HepG2 (cell line): Measurements from ENCODE around the gene CASKIN1. TPM values are rescaled to one million over a fixed set of nuclear protein-coding genes. Genes with fewer than 3 reads are reported as not detected.
A peak's percentile ranks its signal among the peaks of the same experiment; 100 is the strongest.

Experiments
- HES4 ChIP-seq: sonication (generic); formaldehyde crosslinking; IDR thresholded peaks from 2 replicates; pipeline ENCODE4 v1.9.0; 2021; ENCODE audit warnings: mild to moderate bottlenecking, missing genetic modification reagents, borderline replicate concordance
- MIER3 ChIP-seq: IDR thresholded peaks from 2 replicates; pipeline ENCODE4 v1.6.1; 2016; ENCODE audit warnings: missing compliant biosample characterization, borderline replicate concordance
- MYC ChIP-seq: sonication (generic); formaldehyde crosslinking; IDR thresholded peaks from 2 replicates; pipeline ENCODE4 v1.9.0; 2021; ENCODE audit warnings: missing genetic modification reagents, borderline replicate concordance
- ZNF235 ChIP-seq: sonication (generic); formaldehyde crosslinking; IDR thresholded peaks from 2 replicates; pipeline ENCODE4 v1.8.1; 2023; ENCODE audit warnings: mild to moderate bottlenecking, missing genetic modification reagents, borderline replicate concordance
- ZNF3 ChIP-seq: IDR thresholded peaks from 2 replicates; pipeline ENCODE4 v1.7.0; 2017; ENCODE audit warnings: inconsistent platforms
- ZNF678 ChIP-seq: sonication (generic); formaldehyde crosslinking; IDR thresholded peaks from 2 replicates; pipeline ENCODE4 v1.4.0; 2020; ENCODE audit warnings: mild to moderate bottlenecking, missing genetic modification reagents
- polyA plus RNA-seq, 8 experiments: library from polyadenylated mRNA; depleted of rRNA in 3 of 8; stranded (reverse) in 7 of 8; unstranded in 1 of 8; fragments of >200 nt; fragmentation: Illumina TruSeq in 4 of 8; extraction: Trizol in 4 of 8; gene quantifications; 2 replicates each; pipeline versions ENCODE4 v1.2.1 to v1.2.3, GENCODE V29; 2011 to 2016; ENCODE audit warnings: low read depth in 4 of 8, missing spikeins in 1 of 8, mixed read lengths in 1 of 8; ENCODE audit not compliant: insufficient read depth in 1 of 8
- total RNA-seq, 5 experiments: library from RNA; depleted of rRNA; stranded (reverse); fragments of >200 nt; fragmentation: Illumina TruSeq; extraction: Trizol; gene quantifications; 2 replicates each; pipeline ENCODE4 v1.2.3, GENCODE V29; 2016; ENCODE audit warnings: low read depth in 1 of 5
- TF ChIP-seq, protein P1 (sequence below): sonication (generic); formaldehyde crosslinking; IDR thresholded peaks from 2 replicates; pipeline ENCODE4 v1.9.0; 2021; ENCODE audit warnings: missing genetic modification reagents, mild to moderate bottlenecking, borderline replicate concordance
- TF ChIP-seq, protein P2 (sequence below): fragments of 450-650 bp; IDR thresholded peaks from 2 replicates; pipeline ENCODE4 v1.6.1; 2016
- TF ChIP-seq, protein P3 (sequence below): fragments of 450-650 bp; IDR thresholded peaks from 2 replicates; pipeline ENCODE4 v1.6.1; 2017; ENCODE audit warnings: mild to moderate bottlenecking
- TF ChIP-seq, protein P4 (sequence below): sonication (generic); formaldehyde crosslinking; IDR thresholded peaks from 2 replicates; pipeline ENCODE4 v1.5.0; 2020; ENCODE audit warnings: mild to moderate bottlenecking, missing genetic modification reagents

Gene CASKIN1
- total and polyA plus RNA-seq, 2 of the 13 experiments (the other 11 are each of a cell fraction or from before 2014, with no cell fraction given), result 1.2 to 2.2 TPM

DNA sequence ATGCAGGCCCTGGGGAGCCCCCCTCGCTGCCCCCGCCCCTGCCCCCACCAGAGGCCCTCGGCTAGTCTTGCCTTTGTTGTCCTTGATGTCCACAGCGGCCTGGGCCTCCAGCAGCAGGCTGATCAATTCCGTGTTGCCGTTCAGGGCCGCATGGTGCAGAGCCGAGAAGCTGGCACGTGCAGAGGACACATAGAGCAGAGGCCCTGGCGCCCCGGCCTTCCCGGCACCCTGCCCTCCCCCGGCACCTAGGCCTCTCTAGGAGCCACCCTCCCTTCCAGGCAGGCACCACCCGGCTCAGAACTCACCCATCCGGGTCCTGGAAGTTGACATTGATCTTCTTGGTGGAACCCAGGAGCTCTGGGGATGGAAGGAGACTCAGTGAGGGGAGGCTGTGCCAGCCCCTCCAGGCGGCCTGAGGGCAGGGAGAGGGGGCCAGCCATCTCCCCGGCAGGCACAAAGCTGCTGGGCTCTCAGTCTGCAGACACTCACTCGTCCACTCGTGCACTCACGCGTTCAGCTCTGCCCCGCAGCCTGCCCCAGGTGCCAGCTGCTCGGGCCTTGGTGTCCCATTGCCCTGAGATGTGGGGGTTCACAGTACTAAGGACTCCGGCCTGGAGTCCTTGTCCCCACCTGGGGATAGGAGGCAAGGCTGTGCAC lies 6.3 kb downstream of the CASKIN1 start (continued):
- TF ChIP-seq, protein P1, sequence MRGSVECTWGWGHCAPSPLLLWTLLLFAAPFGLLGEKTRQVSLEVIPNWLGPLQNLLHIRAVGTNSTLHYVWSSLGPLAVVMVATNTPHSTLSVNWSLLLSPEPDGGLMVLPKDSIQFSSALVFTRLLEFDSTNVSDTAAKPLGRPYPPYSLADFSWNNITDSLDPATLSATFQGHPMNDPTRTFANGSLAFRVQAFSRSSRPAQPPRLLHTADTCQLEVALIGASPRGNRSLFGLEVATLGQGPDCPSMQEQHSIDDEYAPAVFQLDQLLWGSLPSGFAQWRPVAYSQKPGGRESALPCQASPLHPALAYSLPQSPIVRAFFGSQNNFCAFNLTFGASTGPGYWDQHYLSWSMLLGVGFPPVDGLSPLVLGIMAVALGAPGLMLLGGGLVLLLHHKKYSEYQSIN, result no peak
- TF ChIP-seq ZNF235 (no peak), ZNF3 (CRISPR knock-in tag) (no peak), MIER3 (CRISPR knock-in tag) (no peak), ZNF678 (peak; percentile 49; the same call in 1 of the 2 replicates), MYC (peak; percentile 67; the same call in 1 of the 2 replicates), HES4 (CRISPR knock-in tag) (0 out of 2 replicates have a peak, but pooled peaks have one; percentile 54)
- TF ChIP-seq, protein P2, sequence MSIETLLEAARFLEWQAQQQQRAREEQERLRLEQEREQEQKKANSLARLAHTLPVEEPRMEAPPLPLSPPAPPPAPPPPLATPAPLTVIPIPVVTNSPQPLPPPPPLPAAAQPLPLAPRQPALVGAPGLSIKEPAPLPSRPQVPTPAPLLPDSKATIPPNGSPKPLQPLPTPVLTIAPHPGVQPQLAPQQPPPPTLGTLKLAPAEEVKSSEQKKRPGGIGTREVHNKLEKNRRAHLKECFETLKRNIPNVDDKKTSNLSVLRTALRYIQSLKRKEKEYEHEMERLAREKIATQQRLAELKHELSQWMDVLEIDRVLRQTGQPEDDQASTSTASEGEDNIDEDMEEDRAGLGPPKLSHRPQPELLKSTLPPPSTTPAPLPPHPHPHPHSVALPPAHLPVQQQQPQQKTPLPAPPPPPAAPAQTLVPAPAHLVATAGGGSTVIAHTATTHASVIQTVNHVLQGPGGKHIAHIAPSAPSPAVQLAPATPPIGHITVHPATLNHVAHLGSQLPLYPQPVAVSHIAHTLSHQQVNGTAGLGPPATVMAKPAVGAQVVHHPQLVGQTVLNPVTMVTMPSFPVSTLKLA, result 0 out of 2 replicates have a peak, but pooled peaks have one; percentile 18
- TF ChIP-seq, protein P3, sequence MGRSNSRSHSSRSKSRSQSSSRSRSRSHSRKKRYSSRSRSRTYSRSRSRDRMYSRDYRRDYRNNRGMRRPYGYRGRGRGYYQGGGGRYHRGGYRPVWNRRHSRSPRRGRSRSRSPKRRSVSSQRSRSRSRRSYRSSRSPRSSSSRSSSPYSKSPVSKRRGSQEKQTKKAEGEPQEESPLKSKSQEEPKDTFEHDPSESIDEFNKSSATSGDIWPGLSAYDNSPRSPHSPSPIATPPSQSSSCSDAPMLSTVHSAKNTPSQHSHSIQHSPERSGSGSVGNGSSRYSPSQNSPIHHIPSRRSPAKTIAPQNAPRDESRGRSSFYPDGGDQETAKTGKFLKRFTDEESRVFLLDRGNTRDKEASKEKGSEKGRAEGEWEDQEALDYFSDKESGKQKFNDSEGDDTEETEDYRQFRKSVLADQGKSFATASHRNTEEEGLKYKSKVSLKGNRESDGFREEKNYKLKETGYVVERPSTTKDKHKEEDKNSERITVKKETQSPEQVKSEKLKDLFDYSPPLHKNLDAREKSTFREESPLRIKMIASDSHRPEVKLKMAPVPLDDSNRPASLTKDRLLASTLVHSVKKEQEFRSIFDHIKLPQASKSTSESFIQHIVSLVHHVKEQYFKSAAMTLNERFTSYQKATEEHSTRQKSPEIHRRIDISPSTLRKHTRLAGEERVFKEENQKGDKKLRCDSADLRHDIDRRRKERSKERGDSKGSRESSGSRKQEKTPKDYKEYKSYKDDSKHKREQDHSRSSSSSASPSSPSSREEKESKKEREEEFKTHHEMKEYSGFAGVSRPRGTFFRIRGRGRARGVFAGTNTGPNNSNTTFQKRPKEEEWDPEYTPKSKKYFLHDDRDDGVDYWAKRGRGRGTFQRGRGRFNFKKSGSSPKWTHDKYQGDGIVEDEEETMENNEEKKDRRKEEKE, result no peak
- TF ChIP-seq, protein P4, sequence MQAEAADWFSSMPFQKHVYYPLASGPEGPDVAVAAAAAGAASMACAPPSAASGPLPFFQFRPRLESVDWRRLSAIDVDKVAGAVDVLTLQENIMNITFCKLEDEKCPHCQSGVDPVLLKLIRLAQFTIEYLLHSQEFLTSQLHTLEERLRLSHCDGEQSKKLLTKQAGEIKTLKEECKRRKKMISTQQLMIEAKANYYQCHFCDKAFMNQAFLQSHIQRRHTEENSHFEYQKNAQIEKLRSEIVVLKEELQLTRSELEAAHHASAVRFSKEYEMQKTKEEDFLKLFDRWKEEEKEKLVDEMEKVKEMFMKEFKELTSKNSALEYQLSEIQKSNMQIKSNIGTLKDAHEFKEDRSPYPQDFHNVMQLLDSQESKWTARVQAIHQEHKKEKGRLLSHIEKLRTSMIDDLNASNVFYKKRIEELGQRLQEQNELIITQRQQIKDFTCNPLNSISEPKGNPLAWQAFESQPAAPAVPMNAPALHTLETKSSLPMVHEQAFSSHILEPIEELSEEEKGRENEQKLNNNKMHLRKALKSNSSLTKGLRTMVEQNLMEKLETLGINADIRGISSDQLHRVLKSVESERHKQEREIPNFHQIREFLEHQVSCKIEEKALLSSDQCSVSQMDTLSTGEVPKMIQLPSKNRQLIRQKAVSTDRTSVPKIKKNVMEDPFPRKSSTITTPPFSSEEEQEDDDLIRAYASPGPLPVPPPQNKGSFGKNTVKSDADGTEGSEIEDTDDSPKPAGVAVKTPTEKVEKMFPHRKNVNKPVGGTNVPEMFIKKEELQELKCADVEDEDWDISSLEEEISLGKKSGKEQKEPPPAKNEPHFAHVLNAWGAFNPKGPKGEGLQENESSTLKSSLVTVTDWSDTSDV, result 0 out of 2 replicates have a peak, but pooled peaks have one; percentile 18
